T1000 (cell line): ENCODE measurements around the gene DAPK3.
A peak's percentile ranks its signal among the peaks of the same experiment; 100 is the strongest.
"Not testable (repeated sequence)": the region's sequence is repeated elsewhere in the genome, so short reads cannot be mapped to it uniquely, and the experiment has no call there.

Experiments
- DNase-seq: peaks from one replicate; lab custom pipeline; 2025; ENCODE audit warnings: mixed read lengths; lab: John Stamatoyannopoulos, UW

DAPK3 gene

DNA sequence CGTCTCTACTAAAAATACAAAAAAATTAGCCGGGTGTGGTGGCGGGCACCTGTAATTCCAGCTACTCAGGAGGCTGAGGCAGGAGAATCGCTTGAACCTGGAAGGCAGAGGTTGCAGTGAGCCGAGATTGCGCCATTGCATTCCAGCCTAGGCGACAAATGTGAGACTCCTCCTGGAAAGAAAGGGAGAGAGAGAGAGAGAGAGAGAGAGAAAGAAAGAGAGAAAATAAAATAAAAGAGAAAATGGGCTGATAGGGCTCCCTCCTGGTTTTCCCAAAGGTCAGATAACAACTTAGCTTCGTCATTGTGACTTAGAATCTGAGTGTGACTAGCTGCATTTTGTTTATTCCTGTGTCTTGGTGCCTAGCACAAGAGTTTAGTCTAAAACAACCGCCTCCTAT is 34.5 kb upstream of the DAPK3 start:
- DNase-seq = not testable (repeated sequence)

DNA sequence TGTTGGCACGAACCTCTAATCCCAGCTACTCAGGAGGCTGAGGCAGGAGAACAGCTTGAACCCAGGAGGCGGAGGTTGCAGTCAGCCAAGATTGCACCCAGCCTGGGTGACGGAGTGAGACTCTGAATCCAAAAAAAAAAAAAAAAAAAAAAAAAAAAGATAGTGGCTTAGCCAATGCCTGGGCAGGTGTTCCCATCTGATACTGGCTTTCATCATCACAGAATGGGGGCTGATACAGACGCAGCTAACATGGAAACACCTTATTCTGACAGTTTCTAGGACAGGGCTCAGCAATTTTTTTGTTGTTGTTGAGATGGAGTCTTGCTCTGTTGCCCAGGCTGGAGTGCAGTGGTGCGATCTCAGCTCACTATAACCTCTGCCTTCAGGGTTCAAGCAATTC is 29.9 kb upstream of the DAPK3 start:
- DNase-seq = not testable (repeated sequence)

DNA sequence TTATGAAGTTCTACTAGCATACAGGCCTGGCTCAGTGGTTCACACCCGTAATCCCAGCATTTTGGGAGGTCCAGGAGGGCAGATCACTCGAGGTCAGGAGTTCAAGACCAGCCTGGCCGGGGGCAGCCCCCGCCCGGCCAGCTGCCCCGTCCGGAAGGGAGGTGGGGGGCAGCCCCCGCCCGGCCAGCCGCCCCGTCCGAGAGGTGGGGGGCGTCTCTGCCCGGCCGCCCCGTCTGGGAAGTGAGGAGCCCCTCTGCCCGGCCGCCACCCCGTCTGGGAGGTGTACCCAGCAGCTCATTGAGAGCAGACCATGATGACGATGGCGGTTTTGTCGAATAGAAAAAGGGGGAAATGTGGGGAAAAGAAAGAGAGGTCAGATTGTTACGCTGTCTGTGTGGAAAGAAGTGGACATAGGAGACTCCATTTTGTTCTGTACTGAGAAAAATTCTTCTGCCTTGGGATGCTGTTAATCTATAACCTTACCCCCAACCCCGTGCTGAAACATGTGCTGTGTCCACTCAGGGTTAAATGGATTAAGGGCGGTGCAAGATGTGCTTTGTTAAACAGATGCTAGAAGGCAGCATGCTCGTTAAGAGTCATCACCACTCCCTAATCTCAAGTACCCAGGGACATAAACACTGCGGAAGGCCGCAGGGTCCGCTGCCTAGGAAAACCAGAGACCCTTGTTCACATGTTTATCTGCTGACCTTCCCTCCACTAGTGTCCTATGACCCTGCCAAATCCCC is 27.9 kb upstream of the DAPK3 start:
- not testable (repeated sequence) for DNase-seq

DNA sequence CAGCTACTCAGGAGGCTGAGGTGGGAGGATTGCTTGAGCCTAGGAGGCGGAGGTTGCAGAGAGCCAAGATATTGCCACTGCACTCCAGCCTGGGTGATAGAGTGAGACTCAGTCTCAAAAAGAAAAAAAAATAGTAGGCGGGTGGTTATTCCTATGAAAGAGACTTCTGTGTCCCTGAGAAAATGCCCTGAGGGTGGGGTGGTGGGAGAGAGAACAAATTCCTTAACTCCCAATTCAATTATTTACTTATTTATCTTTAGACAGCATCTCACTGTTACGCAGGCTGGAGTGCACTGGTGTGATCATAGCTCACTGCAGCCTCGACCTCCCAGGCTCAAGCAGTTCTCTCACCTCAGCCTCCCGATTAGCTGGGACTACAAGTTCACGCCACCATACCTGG is 24.7 kb upstream of the DAPK3 start:
- DNase-seq = no peak

DNA sequence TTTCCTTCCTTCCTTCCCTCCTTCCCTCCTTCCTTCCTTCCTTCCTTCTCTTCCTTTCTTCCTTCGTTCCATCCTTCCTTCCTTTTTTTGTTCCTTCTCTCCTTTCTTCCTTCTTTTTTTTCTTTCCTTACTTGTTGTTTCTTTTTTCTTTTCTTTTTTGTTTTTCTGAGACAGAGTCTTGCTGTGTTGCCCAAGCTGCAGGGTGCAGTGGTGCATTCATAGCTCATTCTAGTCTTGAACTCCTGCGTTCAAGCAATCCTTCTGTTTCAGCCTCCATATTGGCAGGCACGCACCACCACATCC is 19.9 kb upstream of the DAPK3 start:
- no peak for DNase-seq

DNA sequence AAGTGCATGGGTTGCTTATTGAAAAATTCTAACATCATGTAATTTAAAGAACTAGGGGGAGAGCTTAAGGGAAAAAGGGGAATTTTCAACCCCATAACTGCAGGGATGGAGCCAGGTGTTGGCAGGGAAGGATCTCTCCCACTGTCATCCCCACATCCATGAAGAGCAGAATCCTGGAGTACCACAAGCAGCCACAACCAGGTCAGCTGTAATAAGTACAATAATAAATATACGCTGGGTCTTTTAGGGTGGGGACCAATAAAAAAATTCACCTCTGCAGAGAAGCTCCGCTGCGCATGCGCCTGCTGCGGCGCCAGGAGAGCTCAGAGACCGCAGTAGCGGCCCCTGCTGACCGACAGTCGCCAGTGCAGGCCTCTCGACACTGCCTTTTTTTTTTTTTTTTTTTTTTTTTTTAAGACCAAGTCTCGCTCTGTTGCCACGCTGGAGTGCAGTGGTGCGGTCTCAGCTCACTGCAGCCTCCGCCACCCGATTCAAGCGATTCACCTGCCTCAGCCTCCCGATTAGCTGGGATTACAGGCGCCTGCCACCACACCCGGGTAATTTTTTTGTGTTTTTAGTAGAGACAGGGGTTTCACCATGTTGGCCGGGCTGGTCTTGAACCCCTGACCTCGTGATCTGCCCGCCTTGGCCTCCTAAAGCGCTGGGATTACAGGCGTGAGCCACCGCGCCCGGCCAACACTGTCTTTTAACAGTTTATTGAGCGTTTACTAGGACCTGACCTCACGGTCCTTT is 16.9 kb upstream of the DAPK3 start:
- DNase-seq = peak; percentile 76

DNA sequence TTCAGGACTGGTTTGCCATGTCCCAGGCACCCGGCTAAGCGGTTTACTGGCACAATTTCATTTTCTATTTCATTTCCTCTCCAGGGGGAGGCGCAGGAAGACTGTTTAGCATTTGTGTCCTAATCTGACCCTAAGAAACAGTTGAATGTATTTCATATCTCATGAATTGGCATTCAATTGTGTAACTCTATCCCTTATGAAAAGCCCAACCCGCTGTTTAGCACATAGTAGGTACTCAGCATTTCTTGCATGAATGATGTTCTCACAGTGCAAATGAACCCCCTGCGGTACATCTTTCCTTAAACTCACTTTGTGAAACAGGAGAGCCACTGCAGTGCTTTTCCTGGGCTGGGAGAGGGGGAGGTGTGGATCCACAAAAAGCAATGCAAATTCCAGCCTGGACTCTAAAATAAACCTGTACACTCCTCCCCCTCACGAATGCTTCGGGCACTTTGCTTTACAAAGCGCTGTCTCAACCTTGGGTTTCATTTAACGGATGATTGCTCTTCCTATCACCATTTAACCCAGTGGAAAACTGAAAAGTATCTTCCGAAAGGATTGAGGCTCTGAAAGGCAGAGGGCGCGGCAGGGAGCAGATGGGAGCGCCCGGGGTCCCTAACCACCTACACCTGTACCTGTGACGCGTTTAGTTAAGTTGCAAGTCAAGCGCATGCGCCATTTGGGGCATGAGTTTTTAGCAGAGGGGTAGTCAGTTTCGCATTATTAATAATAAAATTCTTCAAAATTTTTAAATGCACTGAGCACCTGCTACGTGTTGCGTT is 15.6 kb upstream of the DAPK3 start:
- DNase-seq = no peak

DNA sequence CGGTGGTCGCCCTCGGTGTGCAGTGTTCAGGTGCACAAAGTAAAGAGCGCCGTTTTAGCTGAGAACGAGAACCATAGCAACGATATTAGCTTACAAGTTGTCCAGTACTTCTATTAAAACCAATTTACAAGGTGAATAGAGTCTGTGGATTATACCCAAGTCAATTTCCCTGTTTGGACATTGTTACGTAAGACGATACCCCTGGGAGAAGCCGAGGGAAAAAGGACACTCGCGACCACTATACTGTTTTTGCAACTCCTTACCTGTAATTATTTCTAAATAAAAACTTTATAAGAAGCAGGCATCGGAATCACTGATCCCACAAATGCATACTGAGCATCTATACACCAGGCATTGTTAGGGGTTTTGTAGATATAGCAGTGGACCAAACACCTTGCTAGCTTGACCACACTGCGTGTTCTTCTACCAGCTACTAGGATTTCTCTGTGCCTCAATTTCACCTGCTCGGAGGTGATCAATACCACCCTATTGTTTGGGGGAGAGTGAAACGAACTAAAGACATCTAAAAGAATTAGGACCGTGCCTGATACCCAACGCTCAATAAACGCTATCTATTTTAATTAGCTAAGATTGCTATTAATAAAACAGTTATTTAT is 14.9 kb upstream of the DAPK3 start:
- no peak for DNase-seq

DNA sequence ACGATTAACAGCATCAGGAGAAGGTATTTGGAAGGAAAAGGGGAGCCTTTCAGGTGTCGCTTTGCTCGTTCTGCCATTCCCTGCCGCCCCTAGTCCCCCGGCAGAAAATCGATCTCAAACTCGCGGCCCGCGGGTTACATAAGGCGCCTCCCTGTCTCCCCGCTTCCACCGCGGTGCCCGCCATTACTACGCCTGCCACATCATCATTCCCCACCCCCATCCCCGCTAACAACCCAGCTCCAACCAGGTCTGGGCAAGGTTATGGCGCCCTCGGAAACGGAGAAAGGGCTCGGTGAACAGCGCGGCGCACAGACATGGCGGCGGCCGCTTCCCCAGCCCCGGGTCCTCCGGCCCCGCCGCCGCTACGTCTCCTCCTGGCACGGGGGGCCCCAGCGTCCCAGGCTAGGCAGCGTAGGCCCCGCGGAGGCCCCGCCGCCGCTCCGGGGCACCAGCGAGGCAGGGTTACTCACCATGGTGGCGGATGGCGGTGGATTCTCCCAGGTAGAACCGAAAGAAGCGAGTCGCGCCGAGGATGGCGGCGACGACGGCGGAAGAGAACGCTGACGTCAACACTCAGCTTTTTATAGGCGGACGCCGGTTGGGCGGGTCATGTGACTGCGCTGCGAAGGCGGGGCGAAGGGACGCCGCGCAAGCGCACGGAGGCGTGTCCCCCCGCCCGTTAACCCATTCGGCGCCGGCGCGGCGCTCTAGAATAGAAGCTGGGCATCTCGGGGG is 14.2 kb upstream of the DAPK3 start, which contains the start of gene EEF2:
Gene EEF2 (minus strand): TSS at position 556 of the 735 bp plus-strand sequence. CDS start 83 bp downstream, at position 473.
- DNase-seq = peak; percentile 85

DNA sequence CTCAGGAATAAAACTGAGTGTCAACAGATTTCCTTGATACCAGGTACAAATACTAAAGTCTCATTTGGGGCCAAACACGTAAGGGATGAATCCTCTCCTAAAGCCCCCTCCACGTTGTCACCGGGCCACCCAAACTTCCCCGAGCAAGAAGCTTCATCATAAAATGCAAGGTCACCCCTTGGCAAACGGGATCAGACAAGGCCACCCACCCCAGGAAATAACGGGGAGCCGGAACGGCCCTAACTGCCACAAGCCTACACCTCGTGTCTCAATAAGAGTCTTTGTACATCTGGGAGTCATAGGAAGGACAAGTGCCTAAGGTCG is 13.6 kb upstream of the DAPK3 start:
- no peak for DNase-seq

DNA sequence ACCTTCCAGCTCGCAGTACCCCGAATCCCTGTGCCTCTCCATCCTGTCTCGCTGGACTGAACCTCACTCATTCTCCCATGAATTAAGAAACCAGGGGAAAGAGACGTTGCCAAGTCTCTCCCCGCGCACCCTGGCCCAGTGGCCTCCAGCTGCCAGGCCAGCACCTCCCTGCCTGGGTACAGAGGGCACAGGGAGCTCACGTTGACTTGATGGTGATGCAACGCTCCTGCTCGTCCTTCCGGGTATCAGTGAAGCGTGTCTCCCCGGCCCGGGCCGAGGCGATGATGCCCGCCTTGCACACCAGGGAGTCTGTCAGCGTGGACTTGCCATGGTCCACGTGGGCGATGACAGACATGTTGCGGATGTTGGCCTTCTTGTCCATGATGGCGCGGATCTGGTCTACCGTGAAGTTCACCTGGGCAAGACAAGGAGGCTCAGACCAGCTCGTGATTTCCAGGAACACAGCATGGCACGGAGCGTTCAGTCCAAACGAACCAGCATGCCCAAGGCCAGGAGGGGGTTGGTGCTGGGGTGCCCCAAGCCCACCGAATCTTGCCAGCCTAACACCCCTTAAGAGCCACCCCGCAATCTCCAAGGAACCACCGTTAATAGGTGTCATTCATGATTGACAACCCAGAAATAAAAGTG is 13.2 kb upstream of the DAPK3 start:
- no peak for DNase-seq

DNA sequence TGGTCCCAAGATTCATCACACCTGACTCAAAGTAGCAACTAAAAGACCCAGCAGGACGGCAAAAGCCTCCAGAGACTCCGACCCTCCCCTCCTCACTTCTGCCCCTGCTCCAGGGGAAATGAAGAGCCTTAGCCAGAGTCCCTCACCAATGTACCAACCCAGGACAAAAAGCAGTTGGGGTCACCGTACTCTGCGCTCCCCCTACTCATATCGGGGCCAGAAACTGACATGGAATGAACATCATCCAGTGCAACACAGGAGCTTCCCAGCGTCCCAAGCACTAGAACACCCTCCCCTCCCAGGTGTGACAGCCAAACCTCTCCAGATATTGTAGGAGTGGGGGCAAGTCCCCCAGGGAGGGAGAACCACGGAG is 12.6 kb upstream of the DAPK3 start:
- DNase-seq = no peak

DNA sequence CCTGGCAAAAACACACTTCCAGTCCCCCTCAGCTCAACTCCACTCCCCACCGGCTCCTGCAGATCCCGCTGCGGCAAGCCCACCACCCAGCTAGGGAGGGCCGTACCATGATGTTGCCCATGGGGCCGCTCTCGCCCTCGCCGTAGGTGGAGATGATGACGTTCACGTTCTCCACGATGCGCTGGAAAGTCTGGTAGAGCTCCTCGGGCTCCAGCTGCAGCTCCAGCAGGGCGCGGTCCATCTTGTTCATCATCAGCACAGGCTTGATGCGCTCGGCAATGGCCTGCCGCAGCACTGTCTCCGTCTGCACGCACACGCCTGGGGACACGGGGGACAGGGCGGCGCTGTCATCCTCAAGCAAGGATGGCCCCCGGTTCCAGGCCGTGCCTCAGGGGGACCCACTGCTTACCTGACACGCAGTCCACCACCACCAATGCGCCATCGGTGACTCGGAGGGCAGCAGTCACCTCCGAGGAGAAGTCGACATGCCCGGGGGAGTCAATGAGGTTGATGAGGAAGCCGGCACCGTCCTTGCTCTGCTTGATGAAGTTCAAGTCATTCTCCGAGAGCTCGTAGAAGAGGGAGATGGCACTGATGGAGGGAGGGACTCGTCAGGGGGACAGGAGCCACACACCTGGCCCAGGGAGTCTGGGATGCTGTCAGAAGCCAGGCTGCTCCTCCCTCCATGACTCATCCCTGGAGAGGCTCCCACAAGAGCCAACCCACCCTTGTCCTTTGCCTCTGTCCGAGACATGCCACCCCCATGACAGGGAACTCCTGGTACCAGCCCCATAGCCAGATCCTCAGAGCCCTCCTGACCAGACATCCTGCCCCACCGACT is 12.0 kb upstream of the DAPK3 start:
- no peak for DNase-seq

DNA sequence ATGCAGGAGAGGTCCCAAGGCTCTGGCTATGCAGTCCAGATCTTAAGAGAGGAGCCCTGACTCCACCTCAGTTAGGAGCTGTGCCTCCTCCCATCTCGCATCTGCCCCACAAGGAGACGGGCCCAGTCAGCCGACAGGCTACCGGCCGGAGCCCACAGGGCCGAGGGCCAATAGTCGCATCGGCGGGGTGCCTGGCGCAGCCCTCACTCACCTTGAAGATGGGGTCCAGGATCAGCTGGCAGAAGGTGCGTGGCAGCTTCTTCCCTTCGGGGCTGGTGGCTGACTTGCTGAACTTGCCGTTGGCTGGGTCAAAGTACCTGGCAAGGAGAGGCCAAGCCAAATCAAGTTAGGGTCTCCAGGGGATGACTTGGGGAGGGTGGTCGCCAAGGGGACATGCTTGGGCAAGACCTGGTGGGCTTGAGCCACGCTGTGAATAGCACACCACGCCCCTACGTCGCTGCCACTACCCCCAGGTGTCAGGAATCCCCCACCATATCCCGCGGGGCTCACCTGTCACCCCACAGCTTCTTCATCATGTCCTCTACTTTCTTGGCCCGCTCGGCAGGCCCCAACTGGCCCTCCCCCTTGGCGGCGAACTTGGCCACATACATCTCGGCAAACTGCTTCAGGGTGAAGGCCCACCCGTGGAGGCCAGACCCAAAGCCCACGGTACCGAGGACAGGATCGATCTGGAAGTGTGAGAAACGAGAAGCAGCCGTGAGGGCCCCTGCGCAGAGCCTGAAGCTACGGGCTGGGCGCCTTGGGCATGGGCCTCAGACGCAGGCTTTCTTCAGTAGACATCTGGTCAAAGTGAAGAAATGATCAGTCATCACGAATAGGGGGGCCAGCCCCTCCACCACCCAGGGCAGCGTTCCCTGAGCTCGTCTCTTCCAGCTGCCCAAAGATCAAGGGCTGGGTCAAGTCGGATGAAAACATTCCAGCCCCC is 11.1 kb upstream of the DAPK3 start:
- no peak for DNase-seq

DNA sequence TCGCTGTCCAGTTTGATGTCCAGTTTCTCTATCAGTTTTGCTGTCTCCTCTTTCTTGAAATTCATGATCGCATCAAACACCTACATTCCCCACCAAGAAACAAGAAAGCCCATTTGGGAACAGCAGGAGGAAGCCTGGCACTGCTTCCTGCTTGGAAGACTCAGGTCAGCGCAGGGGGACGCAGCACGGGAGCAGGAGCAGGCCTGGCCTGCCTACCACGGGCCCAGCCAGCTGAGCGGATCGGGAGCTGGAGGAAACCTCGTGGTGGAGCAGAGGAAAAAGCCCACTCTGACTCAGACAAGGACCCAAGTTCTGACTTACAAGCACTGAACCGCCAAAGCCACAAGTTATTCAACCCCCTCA is 10.5 kb upstream of the DAPK3 start:
- DNase-seq = no peak

DNA sequence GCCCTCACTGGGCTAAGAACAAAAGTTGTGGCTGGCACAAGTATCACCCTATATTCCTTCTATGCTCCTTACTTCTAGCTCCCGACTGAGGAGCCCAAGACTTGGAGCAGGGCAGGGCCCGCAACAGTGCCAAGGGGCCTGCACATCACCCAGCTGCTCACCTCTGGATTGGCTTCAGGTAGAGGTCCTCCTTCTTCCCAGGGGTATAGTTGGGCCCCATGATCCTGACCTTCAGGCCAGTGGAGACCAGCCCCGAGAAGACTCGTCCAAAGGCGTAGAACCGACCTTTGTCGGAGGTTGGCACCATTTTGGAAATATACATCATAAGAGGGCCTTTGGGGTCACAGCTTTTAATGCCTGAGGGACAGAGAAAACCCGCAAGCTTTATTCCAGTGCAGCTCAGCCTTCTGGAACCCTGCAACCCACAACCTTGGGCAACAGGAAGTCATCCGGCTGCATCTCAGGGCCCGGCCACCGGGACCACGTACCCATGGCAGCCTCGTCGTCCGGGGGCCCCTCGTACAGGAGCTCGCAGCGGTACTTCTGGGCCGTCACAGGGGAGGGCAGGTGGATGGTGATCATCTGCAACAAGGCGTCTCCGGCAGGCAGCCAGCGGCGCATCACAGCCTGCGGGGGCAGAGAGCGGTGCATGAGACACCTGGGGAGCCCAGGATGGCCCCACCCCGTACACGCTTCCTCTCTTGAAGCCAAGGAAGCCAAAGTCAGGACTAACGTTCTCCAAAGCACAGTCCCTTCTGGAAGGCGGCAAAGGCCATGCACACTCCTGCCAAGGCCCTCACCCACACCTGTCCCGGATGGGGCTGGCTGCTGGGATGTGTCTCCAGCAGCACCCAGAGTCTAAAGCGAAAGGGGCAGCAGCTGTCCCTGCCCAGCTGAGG is 9.7 kb upstream of the DAPK3 start:
- DNase-seq = no peak

DNA sequence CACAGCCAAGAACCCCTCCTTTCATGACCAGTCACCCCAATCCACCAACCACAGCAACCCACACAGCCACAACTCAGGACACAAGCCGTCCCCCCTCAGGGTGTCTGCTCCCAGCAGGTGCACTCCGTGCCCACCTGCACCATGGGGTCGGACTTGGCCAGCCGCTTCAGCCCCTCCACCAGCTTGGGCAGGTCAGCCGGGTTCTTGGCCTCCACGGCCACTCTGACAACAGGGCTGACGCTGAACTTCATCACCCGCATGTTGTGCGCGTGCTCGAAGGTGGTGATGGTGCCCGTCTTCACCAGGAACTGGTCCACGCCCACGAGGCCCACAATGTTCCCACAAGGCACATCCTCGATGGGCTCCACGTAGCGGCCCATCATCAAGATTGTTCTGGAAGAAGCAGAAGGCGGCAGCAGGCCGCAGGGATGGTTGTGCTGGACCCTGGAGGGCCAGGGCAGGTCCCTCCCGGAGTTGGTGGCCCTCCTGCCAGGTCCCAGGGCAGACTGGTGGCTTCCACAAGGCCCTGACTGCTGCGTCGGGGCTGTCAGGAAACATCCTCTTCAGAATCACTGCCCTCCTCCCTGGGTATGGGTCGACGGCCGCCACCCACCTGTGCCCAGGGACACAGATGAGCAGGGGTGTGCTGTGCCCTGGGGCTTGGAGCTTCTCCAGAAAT is 8.9 kb upstream of the DAPK3 start:
- DNase-seq = no peak

DNA sequence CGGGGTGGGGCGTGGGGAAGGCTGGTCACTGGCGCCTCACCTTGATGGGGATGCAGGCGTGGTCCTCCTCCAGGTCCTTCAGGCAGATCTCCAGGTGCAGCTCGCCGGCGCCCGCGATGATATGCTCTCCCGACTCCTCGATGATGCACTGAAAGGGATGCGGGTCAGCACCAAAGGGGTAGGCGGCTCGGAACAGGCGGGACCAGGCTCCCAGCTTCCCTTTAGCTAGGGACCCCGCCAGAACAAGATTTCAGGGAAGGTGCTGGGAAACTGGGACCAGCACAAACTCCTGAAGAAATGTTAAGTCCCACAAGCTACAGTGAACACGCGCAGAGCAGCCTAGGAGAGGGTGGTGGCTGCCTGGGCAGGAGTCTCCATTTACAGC is 8.4 kb upstream of the DAPK3 start:
- no peak for DNase-seq
